ENCODE measurements around the gene PRC1. TPM values are rescaled to one million over a fixed set of nuclear protein-coding genes. Genes with fewer than 3 reads are reported as not detected.

Gene PRC1
- 63.7 TPM for total RNA-seq

GRCh38 chr15:90994417-90995311, at the start of gene PRC1:
Gene PRC1, minus strand, starts transcription at chr15:90994535. Its CDS starts 118 bp downstream, at chr15:90994417.

DNA sequence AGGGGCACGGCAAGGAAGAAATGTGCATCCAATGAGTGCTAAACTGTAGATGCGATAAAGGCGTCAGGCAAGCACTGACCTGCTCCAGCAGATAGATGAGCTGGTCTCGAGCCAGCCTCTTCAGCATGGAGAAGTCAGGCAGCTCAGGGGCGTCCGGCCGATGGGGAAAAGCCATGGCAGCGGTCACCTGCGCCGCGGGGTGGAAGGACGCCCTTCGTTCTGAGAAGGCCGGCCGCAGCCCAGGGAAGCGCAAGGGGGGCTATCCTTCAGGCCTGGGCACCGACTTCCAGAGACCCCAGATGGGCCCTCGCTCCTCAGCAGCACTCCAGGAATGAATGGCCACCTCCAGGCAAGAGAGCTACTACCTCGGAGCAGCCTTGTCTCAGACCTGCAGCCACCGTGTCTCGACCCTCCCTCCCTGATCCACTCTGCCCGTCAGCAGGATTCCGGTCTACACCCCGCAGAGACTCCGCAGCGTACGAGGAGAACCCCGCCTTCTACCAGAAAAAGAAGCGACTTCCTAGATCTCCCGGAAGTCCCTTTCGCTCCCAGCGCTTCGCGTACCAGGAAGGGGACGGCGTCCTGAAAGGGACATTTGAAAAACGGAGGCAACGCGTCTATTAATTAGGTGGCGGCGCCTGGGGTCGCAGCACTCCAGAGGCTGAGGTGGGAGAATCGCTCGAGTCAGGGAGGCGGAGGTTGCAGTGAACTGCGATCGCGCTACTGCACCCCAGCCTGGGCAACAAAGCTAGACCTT, 27.9 kb upstream of the PRC1 start, which contains the start of gene VPS33B:
Gene VPS33B (minus strand): TSS at position 520 of the 757 bp plus-strand sequence. CDS start 345 bp downstream, at position 175.

DNA sequence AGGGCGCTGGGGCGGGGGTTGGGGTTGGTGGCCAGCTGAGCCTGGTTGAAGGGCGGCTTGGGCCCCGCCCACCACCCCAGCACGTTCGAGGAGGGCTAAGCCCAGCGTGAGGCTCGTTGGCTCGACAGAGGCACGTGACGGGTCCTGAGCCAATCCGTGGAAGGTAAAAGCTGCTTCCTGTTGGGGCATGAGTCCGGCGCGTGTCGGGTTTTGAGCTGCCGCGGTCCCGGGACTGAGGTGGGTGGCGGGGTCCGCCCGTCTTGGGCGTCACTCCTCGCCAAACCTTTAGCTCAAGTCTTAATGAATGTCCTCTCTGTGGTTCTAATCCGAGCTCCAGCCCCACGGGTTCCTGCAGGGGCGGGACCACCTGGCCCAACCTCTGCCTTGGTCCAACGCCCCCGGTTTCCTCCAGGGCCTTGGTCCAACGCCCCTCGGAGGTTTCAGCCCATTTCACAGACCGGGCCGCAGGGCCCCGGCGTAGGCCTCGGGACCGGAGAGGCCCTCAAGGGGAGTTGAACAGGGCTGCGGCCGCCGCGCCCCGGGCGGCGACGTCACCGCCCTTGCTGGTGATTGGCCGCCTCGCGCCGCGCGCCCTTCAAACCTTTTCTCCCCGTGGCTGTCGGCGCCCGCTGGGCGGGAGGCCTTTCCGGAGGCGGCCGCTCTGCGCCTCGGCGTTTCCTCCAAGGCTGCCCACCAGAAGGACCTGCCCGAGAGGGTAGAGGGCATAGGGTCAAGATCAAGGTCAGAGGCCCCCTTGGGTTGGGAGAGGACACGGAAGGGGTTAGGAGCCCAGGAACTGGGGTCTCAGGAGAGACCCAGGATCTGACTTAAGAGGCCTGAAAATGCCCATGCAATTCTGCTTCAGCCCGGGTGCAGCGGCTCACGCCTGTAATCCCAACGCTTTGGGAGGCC, 39.4 kb downstream of the PRC1 start, which contains the start of gene RCCD1:
Gene RCCD1 (plus strand): TSS at position 173 of the 912 bp plus-strand sequence. CDS start 1,851 bp downstream, outside the sequence.

DNA sequence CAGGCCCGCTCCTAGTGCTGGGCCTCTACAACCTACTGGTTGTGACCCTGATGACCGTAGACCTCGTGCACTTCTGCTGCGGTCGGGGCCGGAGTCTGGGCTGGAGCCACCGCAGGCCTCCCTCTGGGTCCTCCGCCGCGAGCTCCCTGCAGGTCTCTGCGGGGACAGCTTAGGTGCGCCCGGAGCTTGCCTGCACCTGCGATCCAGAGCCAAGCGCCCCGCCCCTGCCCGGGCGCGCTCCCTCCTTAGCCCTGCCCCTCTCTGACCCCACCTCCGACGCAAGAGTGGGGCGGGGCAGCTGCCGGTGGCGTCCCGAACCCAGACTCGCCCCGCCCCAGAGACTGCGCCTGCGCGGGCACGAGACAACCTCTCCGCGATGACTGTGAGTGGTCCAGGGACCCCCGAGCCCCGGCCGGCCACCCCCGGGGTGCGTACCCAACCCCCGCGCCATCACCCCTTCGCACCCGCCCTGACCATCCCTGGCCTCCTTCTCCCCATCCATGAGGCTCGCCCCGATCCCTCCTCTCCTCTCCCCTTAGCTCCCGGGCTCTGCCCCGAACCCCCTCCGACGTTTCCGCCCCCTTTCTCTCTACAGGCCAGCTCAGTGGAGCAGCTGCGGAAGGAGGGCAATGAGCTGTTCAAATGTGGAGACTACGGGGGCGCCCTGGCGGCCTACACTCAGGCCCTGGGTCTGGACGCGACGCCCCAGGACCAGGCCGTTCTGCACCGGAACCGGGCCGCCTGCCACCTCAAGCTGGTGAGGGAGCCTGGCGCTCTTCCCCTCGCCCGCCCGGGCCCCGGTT, 59.2 kb downstream of the PRC1 start, which contains the start of gene UNC45A:
Gene UNC45A (plus strand): TSS at position 337 of the 803 bp plus-strand sequence. CDS start 40 bp downstream, at position 377.

DNA sequence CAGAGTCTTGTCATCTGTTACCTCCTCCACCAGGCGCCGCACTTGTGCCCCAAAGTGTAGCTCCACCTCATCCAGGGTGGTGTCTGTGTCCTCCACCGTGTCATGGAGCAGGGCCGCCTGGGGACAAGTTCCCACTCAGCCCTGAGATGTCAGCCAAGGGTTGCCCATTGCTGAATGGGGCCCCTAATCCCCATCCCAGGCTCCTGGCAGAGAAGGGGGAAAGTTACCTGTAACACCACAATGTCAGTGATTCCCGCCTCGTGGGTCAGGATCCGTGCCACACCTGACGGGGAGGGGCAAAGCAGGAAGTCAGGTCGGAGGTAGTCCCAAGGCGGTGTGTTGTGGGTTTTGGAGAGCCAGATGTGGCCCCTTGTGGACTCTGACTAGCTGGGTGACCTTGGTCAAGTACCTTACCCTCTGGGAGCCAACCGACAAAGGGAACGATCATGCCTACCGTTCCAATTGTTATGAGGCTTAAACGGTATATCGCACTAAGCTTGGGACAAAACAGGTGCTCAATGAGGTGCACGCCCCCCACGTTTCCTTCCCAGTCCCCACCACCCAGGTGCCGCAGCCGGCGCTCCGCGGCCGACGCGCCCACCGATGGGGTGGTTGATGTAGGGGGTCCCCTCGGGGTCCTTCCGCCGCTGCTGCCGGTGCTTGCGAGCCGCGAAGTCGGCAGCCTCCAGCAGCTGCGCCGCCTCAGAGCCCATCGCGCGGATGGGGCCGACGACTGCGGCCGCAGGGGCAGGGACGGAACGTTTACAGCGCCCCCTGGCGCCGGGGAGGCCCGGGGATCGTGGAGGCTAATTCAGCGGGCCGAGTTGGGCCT, 62.3 kb downstream of the PRC1 start, which contains the start of gene HDDC3:
Gene HDDC3 (minus strand): TSS at position 722 of the 832 bp plus-strand sequence. CDS start 9 bp downstream, at position 713.

Other genes with a start within 250 kb of the PRC1 start
- gene FURIN, start 125.9 kb downstream of the PRC1 start, total RNA-seq = 30.1 TPM
- gene FES, start 110.0 kb downstream of the PRC1 start, total RNA-seq = 35.7 TPM
- 48.2 TPM for gene MAN2A2, start 91.2 kb downstream of the PRC1 start, total RNA-seq
- 13.9 TPM for gene HDDC3, start 62.0 kb downstream of the PRC1 start, total RNA-seq
- gene UNC45A, start 59.2 kb downstream of the PRC1 start, total RNA-seq = 59.3 TPM
- 20.5 TPM for gene RCCD1, start 39.7 kb downstream of the PRC1 start, total RNA-seq
- gene VPS33B, start 28.1 kb upstream of the PRC1 start, total RNA-seq = 10.7 TPM
- 112 TPM for gene SV2B, start 105.7 kb upstream of the PRC1 start, total RNA-seq